H1 (cell line): ENCODE measurements around the gene SYNPR. TPM values are rescaled to one million over a fixed set of nuclear protein-coding genes. Genes with fewer than 3 reads are reported as not detected.

Source experiments
- CTCF ChIP-seq, 3 experiments: IDR thresholded peaks; 1 replicate in 2 of 3; 2 replicates in 1 of 3; pipeline versions ENCODE4 v1.5.1 to v1.6.1; 2011; ENCODE audit warnings: low read length in 3 of 3, mild to moderate bottlenecking in 3 of 3, inconsistent platforms in 2 of 3, low read depth in 1 of 3, moderate library complexity in 1 of 3; ENCODE audit not compliant: insufficient read depth in 1 of 3; ENCODE audit errors: control extremely low read depth in 1 of 3
- ZNF274 ChIP-seq: IDR thresholded peaks from 2 replicates; pipeline ENCODE4 v1.7.0; 2012; ENCODE audit warnings: low read length, borderline replicate concordance; ENCODE audit errors: extremely low read depth
- polyA plus RNA-seq, 7 experiments: library from polyadenylated mRNA; depleted of rRNA in 3 of 7; stranded (reverse) in 5 of 7; unstranded in 2 of 7; fragments of >200 nt in 5 of 7; fragments of 200-250 nt in 2 of 7; gene quantifications; 1 replicate in 5 of 7; 2 replicates in 1 of 7; 4 replicates in 1 of 7; pipeline versions ENCODE4 v1.2.1 to v1.2.3, GENCODE V29; 2011 to 2013; ENCODE audit warnings: missing spikeins in 2 of 7, mixed read lengths in 2 of 7
- total RNA-seq: library from RNA; stranded (reverse); fragmentation: NEBNext Ultra II Directional; extraction: Animal tissue kit (Norgen Biotek cat#: 25700); gene quantifications from 2 replicates; pipeline ENCODE4 v1.2.1, GENCODE V29; 2021

Gene SYNPR
- total and polyA plus RNA-seq, 2 of the 8 experiments (the other 6 are each of a cell fraction or from before 2014, with no cell fraction given): 0.39 to 0.99 TPM

- TF ChIP-seq CTCF (IDR thresholded peaks at IDR 0.05; ENCODE audit: control extremely low read depth in 1 of 3, insufficient read depth in 1 of 3, low read depth in 1 of 3, low read length in 3 of 3): no peak
- no peak for TF ChIP-seq ZNF274
- TF ChIP-seq, all 59 proteins: peak for 0
Observed at GRCh38 chr3:63611382-63611781, 333.3 kb downstream of the SYNPR start (continued).
